HG02610 (cell line): ENCODE results near the gene NEURL2.
"Not testable (repeated sequence)": the region's sequence is repeated elsewhere in the genome, so short reads cannot be mapped to it uniquely, and the experiment has no call there.

ENCODE experiments used
- ATAC-seq: cut with Tn5 transposase; IDR thresholded peaks from one replicate; pipeline ENCODE4 v1.9.1; 2021; ENCODE audit warnings: mild to moderate bottlenecking, moderate library complexity; ENCODE audit not compliant: unreplicated experiment

The NEURL2 gene, protein sequence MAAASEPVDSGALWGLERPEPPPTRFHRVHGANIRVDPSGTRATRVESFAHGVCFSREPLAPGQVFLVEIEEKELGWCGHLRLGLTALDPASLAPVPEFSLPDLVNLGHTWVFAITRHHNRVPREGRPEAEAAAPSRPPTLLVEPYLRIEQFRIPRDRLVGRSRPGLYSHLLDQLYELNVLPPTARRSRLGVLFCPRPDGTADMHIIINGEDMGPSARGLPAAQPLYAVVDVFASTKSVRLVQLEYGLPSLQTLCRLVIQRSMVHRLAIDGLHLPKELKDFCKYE

DNA sequence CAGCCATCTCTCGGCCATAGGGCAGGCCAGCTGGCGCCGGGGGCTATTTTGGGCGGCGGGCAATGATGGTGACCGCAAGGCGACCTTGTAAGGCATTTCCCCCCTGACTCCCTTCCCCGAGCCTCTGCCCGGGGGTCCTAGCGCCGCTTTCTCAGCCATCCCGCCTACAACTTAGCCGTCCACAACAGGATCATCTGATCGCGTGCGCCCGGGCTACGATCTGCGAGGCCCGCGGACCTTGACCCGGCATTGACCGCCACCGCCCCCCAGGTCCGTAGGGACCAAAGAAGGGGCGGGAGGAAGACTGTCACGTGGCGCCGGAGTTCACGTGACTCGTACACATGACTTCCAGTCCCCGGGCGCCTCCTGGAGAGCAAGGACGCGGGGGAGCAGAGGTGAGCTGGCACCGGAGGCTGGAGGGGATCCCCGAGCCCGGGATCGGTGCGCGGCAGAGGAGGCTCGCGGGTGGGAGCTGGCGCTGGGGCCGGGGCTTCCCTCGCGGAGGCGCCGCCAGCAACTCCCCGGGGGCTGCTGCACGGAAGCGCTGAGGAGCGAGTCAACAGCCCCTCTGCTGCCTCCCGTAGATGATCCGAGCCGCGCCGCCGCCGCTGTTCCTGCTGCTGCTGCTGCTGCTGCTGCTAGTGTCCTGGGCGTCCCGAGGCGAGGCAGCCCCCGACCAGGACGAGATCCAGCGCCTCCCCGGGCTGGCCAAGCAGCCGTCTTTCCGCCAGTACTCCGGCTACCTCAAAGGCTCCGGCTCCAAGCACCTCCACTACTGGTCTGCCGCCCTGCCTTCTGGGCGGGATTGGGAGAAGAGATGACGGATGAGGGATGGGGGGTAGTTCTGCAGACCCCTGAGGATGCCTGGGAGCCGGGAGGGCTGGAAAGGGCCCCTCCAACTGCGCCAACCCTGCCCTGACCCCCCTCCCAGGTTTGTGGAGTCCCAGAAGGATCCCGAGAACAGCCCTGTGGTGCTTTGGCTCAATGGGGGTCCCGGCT lies at the start of gene NEURL2, which contains the start of gene CTSA:
NEURL2 (minus strand) TSS at position 224 of the 999 bp plus-strand sequence; CDS start at position 7, 217 bp downstream.
CTSA (plus strand) TSS at position 351 of the 999 bp plus-strand sequence; CDS start at position 585, 234 bp downstream.
- ATAC-seq: peak; percentile 77

DNA sequence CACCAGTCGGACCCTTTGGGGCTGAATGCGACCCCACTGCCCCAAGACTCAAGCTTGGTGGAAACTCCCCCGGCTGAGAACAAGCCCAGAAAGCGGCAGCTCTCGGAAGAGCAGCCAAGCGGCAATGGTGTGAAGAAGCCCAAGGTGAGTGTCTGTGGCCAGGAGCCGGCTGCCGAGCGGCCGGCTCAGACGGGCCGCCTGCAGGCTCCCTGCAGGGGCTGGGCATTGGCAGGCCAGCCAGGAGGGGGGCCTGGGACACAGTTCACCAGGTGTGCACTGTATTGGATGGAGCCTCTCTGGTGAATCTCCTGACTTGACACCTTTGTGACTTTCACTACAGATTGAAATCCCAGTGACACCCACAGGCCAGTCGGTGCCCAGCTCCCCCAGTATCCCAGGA lies 49.5 kb upstream of the NEURL2 start:
- no peak for ATAC-seq

DNA sequence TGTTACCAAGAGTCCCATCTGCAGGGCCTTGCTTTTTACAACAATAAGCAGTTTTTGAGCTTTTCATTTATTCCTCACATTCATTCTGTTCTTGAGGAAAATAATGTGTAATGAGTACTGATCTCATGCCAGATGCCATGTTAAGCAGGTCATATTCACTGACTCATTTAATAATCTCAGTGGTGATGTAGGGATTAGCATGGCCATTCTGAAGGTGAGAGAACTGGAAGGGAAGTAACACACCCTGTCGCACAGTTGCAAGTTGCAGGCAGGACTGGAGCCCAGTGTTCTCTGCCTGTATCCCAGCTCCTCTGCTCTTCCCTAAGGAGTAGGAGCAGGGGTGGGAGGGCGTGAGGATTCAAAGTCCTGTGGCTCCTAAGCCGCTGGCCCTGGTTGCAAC lies 49.0 kb upstream of the NEURL2 start:
- ATAC-seq: no peak

DNA sequence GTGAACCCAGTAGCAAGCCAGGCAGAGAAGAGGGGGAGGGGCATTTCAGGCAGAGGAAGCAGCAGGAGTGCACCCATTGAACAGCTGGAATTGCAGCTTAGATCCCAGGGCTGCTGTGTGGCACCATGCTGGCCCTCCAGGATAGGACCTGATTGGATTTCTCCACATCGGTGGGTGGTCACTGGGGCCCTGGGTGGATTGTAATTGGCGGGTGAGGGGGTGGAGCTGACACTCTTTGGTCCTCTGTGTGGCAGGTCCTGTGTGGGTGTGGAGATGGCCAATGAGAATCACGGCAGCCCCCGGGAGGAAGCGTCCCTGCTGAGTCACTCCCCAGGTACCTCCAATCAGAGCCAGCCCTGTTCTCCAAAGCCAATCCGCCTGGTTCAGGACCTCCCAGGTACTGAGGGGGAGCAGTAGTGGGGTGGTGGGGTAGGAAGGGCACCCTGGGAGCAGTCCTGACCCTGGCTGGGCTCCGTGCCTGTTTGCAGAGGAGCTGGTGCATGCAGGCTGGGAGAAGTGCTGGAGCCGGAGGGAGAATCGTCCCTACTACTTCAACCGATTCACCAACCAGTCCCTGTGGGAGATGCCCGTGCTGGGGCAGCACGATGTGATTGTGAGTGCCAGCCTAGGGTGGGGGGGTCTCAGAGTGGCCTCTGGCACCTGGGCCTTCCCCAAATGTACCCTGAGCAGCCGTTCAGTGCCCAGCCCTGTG lies 47.9 kb upstream of the NEURL2 start:
- no peak for ATAC-seq

DNA sequence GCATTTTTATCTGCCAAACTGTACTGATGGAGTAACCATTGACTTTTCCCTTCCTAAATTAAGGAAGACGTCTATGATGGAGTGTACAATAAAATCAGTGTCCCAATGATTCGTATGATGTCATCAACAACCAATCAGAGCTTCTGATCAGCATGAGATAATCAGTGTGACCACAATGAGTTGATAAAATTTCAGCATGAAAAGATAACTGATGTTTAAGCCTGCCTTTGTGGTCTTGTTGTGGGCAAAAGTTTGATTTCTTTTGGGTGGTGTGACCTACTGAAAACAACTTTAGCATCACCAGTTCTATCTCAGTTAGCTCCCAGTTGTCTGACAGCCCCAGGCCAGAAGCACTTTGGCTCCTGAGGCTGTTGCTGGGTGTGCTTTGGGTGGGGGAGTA lies 46.8 kb upstream of the NEURL2 start:
- no peak for ATAC-seq

DNA sequence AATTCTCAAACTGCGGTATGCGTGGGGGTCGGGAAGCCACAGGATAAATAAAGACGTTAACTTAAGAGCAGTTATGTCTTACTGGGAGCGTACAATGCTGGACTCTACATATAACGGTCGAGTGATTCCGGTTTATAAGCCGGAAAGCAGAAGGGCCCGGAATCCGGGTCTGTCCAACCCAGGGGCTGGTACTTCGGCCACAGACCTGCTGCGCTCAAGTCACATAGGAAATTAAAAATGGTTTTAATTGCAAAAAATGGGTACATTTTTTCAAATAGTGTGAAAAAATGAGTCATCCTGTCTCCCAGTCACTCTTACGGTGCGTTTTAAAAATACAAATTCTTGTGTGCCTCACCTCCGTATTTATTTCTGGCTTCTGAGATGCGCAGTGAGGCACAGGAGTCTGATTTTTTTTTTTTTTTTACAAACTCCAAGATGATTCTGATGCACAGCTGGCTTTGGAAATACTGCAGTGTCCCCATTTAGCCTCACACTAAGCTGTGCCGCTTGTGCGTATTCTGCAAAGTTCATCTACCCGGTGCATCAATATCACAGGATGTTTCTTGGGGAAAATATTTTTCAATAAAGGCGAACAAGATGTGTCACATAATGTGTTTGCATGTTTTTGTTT lies 44.5 kb upstream of the NEURL2 start:
- no peak for ATAC-seq

DNA sequence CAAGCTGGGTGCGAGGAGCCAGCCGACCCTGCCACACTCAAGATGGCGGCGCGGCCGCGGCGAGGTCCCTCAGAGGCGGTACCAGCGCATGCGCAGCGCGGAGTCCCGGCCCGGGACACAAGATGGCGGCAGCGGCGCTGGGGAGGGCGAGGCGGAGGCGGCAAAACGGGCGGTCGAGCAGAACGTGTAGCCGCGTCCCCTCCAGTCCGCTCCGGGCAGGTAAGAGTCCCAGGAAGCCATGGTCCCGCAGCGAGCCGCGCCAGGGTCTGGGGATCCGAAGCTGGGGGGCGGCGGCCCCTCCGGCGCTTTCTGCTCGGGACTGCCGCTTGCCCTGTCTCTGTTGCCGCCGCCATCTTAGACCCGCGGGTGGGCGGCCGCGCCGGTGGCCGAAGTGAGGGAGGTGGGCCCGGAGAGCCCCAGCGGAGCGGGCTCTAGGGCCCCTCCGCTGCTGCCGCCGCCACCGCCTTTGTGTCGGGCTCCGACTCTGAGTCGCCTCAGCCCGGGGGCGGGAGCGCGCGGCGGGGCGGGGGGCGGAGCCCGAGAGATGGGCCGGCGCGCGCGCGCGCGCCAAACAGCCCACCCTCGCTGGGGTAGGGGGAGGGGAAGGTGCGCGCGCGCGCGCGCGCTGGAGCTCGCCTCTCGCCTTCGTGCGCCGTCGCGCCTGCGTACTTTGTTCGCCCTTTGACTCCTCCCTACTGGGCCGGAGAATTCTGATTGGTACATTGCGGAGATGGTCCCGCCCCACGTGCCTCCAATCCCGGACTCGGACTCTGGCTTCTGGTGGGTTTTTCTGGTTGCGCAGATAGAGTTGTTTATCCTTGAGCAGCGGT lies 43.8 kb upstream of the NEURL2 start, which contains the start of gene PCIF1:
PCIF1 (plus strand) TSS at position 98 of the 830 bp plus-strand sequence. CDS start 4,317 bp downstream, outside the sequence.
- ATAC-seq: peak; percentile 67

DNA sequence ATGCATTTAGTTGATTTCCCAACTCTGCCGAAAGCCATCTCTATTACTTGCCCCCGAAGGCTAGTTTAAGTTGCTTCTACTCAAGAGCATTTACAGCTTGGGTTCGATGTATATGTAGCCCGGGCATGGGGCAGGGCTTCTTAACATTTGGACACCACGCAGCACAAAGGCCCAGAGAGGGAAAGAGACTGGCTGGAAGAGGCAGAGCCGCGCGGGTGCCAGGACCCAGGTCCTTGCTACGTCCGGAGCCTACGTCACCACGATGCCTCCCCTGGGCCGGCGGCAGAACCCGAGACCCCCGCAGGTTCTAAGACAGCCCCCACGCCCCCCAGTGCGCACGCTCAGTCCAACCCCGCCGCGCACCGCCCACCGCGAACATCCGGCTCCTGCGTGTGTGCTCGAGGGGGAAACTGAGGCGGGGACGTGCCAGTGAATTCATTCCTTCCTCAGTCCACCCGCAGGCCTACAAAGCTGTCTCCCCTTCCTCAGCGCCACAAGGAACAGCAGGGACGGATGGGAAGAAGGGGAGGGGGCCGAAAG lies 43.1 kb upstream of the NEURL2 start:
- peak; percentile 5 for ATAC-seq

DNA sequence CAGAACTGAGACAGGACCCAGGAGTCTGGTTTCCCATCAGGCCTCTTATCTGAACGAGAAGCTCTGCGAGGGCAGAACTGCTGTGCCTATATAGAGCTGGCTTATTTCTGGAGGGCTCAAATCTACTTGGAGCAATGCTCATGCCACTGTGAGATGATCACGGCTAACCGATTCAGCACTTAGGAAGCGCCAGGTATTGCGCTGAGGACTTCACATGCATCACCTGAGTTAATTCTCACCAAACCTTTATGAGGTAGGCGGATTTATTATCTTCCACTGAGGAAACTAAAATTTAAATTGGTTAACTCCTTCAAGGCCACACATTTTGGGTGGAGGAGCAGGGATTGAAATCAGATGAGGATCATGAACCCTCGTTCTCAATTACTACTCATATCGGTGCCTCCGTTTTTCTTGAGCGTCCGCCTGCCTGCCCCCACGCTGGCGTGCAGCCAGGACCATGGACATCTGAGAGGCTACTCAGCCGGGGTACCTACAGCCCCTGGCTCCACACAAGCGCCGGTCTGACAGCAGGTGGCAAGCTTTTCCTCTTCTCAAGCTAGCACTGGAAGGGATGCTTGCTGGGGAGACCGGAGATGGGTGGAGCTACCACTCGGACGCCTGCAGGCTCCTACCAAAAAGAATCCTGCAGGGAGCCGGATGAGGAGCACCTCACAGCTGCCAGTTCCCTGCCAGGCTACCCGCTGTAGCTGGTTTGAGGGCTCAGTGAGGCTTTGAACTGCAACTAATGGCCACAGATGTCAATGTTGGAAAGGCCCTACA lies 42.4 kb upstream of the NEURL2 start:
- no peak for ATAC-seq

DNA sequence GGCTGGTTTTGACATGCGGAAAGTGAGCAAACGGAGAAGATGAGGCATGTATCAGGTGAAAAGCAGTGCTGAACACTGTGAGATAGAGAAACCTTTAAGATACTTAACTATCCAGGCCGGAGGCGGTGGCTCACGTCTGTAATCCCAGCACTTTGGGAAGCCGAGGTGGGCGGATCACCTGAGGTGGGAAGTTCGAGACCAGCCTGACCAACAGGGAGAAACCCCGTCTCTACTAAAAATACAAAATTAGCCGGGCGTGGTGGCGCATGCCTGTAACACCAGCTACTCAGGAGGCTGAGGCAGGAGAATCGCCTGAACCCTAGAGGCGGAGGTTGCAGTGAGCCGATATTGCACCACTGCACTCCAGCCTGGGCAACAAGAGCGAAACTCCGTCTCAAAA lies 40.7 kb upstream of the NEURL2 start:
- not testable (repeated sequence) for ATAC-seq

DNA sequence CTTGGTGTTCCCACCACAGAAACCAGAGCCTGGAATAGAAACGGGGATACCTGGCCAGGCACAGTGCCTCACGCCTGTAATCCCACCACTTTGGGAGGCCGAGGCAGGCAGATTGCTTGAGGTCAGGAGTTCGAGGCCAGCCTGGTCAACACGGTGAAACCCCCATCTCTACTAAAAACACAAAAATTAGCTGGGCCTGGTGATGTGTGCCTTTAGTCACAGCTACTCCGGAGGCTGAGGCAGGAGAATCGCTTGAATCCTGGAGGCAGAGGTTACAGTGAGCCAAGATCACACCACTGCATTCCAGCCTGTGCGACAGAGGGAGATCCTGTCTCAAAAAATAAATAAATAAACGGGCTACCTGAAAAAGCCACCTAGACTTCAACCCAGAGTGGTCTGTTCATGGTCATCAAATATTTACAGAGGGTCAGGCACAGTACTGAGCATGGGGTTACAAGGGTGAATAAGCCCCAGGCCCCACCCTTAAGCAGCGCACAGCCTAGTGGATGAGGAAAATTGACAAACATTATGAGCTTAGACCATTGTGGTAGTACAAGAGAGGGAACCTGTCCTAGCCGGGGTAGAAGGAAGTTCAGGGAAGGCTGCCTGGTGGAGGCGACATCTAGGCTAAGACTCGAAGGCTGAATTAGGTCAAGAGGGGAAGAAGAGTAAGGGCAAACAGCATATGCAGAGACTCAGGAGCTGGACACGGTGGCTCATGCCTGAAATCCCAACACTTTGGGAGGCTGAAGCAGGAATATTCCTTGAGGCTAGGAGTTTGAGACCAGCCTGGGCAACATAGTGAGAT lies 36.3 kb upstream of the NEURL2 start:
- ATAC-seq: no peak

DNA sequence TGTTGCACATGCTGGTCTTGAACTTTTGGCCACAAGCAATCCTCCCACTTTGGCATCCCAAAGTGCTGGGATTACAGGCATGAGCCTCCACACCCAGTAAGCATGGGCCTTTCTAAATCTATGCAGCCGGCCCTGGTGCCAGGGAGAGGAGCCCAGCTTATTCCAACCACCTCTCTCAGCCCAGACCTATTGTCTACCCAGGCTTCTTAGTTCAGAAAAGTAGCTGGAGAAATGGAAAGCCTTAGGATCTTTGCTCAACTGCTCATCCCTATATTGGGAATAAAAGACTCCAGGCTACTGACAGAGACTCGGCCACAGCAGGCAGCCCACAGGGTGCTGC lies 35.7 kb upstream of the NEURL2 start:
- no peak for ATAC-seq

DNA sequence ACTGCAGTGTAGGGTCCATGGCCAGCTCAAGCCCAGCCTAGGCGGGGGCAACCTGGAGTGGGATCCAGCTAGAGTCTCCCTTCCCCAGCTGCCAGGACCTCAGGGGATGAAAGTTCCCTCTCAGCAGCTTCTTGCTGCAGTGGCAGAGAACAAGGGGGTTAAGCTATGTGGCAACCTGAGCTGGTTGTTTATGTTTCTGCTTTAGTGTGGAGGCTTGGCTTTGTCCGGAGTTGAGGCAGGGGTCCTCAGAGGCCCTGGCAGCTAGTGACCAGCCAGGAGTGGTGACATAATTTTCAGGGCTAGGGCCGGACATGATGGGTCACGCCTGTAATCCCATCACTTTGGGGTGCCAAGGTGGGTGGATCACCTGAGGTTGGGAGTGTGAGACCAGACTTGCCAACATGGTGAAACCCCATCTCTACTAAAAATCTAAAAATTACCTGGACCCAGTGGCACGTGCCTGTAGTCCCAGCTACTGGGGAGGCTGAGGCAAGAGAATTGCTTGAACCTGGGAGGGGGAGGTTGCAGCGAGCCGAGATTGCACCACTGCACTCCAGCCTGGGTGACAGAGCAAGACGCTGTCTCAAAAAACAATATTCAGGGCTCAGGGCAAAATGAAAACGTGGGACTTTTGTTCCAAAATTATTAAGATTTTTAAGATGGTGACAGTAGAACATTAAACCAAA lies 35.0 kb upstream of the NEURL2 start:
- no peak for ATAC-seq

DNA sequence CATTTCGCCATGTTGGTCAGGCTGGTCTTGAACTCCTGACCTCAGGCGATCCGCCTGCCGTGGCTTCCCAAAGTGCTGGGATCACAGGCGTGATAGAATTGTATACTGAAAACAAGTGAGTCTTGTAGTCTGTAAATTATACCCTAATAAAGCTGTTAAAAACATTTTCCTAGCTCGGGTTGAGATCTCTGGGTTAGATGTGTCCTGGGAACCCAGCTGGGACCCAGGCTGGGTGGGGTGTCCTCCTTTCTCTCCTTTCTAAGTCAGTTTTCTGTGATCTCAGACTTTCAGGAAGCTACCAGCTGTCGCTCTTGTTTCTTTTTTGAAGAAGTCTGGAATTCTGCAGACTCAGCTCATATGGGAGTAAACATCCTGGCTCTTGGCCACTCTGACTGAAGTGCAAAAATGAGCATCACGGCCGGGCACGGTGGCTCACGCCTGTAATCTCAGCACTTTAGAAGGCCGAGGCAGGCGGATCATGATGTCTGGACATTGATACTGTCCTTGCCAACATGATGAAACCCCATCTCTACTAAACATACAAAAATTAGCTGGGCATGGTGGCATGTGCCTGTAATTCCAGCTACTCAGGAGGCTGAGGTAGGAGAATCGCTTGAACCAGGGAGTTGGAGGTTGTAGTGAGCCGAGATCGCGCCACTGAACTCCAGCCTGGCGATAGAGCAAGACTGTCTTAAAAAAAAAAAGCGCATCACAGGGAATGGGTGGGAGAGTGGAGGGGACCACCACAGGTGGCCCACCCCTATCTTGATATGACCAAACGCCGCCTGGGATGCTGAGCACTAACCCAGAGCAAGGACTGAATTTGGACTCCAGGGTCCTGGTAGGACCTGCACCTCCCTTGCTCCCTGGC lies 33.6 kb upstream of the NEURL2 start:
- ATAC-seq: no peak

DNA sequence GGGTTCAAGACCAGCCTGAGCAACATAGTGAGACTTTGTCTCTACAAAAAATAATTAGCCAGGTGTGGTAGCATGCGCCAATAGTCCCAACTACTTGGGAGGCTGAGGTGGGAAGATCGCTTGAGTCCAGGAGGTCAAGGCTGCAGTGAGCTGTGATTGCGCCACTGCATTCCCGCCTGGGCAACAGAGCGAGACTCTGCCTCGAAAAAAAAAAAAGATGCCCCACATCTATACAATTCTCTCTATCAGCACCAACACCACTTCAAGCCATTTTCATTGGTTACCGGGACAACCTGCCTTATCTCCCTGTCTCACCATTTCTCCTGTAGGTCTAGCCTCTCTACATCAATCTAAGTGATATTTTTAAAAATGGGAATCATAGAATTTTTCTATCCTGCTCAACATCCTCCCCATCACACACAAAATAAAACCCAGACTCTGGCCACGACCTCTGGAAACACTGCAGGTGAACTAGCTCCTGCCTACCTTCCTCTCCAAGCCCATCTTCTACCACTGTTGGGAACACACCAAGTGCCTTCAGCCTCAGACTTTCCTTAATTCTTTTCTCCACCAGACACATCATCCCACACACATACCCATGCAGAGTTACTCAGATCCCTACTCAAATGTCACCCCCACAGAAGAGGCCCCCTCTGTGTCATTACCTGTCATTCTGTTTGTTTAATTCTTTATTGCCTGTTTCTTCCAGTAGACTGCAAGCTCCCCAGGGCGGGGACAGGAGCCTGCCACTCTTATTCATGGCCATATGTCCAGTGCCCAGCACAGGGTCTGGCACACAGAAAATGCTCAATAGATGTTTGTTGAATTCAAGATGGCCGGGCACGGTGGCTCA lies 30.6 kb upstream of the NEURL2 start:
- no peak for ATAC-seq
